Breast epithelium (tissue), 4 donors: ENCODE measurements around the gene HIVEP3. TPM values are rescaled to one million over a fixed set of nuclear protein-coding genes. Genes with fewer than 3 reads are reported as not detected.

Experiments used
- DNase-seq, 2 donors: peaks; one replicate each; pipeline ENCODE4 v3.0.0-alpha.2; 2019; ENCODE audit warnings: low spot score in 2 of 2
- H3K27ac ChIP-seq, 2 donors: fragments of 200-600 bp; sonication (generic) in 1 of 2; one replicate each; pipeline ENCODE4 v1.5.1; 2016 to 2019; ENCODE audit warnings: mild to moderate bottlenecking in 1 of 2
- H3K27me3 ChIP-seq, 2 donors: fragments of 200-600 bp; sonication (generic) in 1 of 2; one replicate each; pipeline versions ENCODE4 v1.5.1 to v1.6.0; 2017 to 2019; ENCODE audit warnings: control low read depth in 1 of 2, mild to moderate bottlenecking in 1 of 2
- H3K36me3 ChIP-seq: fragments of 200-600 bp; one replicate; pipeline ENCODE4 v1.5.1; 2019
- H3K4me1 ChIP-seq, 2 donors: fragments of 200-600 bp; sonication (generic); one replicate each; pipeline ENCODE4 v1.5.1; 2016 to 2019; ENCODE audit warnings: control low read depth in 1 of 2
- H3K4me3 ChIP-seq, 3 donors: fragments of 200-600 bp; sonication (generic); 1 replicate in 2 of 3; 2 replicates in 1 of 3; pipeline ENCODE4 v1.5.1; 2016 to 2019; ENCODE audit warnings: mild to moderate bottlenecking in 3 of 3, moderate library complexity in 2 of 3
- H3K9me3 ChIP-seq, 2 donors: fragments of 200-600 bp; sonication (generic) in 1 of 2; one replicate each; pipeline ENCODE4 v1.5.1; 2016 to 2019; ENCODE audit warnings: control low read depth in 1 of 2
- CTCF ChIP-seq, 3 donors: fragments of 450-650 bp; IDR thresholded peaks; one replicate each; pipeline ENCODE4 v1.5.1; 2016 to 2017; ENCODE audit warnings: antibody characterized with exemption in 3 of 3, mild to moderate bottlenecking in 3 of 3, moderate library complexity in 3 of 3
- POLR2A ChIP-seq: fragments of 450-650 bp; IDR thresholded peaks from one replicate; pipeline ENCODE4 v1.6.1; 2016; ENCODE audit warnings: antibody characterized with exemption, mild to moderate bottlenecking, moderate library complexity
- POLR2AphosphoS5 ChIP-seq, 3 donors: sonication (generic); formaldehyde crosslinking; IDR thresholded peaks; one replicate each; pipeline ENCODE4 v1.6.1; 2017; ENCODE audit warnings: antibody characterized with exemption in 3 of 3
- intact Hi-C: fragments of 100-400 bp; cut with DNase I; formaldehyde crosslinking; loops from one replicate; pipeline ENCODE4 v1.15.1; 2023; ENCODE audit warnings: low total_unique reads
- total RNA-seq, 3 donors: library from RNA; depleted of rRNA; stranded (reverse); fragments of >200 nt; gene quantifications; one replicate each; pipeline ENCODE4 v1.1.0, GENCODE V29; 2016

HIVEP3 gene
- total RNA-seq, 3 donors from 2014 or later, result 3.5 to 13.5 (median 9.2) TPM

- Histone ChIP-seq H3K4me3 (peak overlapping the region in 1 of 3 donors; percentile 7), H3K4me1 (peaks cover 5 to 36% of the 10 kb centered on the region in 2 donors), H3K9me3 (no peaks in the 10 kb centered on the region), H3K36me3 (no peaks in the 10 kb centered on the region), H3K27me3 (no peaks in the 10 kb centered on the region), H3K27ac (no peak overlapping the region)
- intact Hi-C loops, result no loop called here
- TF ChIP-seq POLR2AphosphoS5 (IDR thresholded peaks at IDR 0.05) (no peak), POLR2A (no peak), CTCF (IDR thresholded peaks at IDR 0.05) (no peak)
- DNase-seq, result no peak
These were observed 431.3 kb downstream of the HIVEP3 start for GRCh38 chr1:41487126-41488039.

- Histone ChIP-seq H3K4me3 (peak overlapping the region in 1 of 3 donors; percentile 7), H3K36me3 (no peaks in the 10 kb centered on the region), H3K4me1 (peaks cover 9 to 39% of the 10 kb centered on the region in 2 donors), H3K27me3 (no peaks in the 10 kb centered on the region), H3K9me3 (no peaks in the 10 kb centered on the region), H3K27ac (no peak overlapping the region)
- TF ChIP-seq POLR2A, result no peak
- TF ChIP-seq CTCF (IDR thresholded peaks at IDR 0.05), result no peak
- TF ChIP-seq POLR2AphosphoS5 (IDR thresholded peaks at IDR 0.05), result no peak
- DNase-seq, result no peak
- intact Hi-C loops, result no loop called here
These were observed 432.2 kb downstream of the HIVEP3 start for GRCh38 chr1:41486371-41487125.

- intact Hi-C loops, result no loop called here
- DNase-seq, result no peak
- Histone ChIP-seq H3K27me3 (no peaks in the 10 kb centered on the region), H3K4me1 (peaks cover 9 to 39% of the 10 kb centered on the region in 2 donors), H3K27ac (no peak overlapping the region), H3K36me3 (no peaks in the 10 kb centered on the region), H3K9me3 (no peaks in the 10 kb centered on the region), H3K4me3 (no peak overlapping the region)
- TF ChIP-seq POLR2AphosphoS5 (IDR thresholded peaks at IDR 0.05), result no peak
- no peak for TF ChIP-seq CTCF (IDR thresholded peaks at IDR 0.05)
- no peak for TF ChIP-seq POLR2A
These were observed 432.7 kb downstream of the HIVEP3 start for GRCh38 chr1:41486053-41486370.

- intact Hi-C loops, result no loop called here
- TF ChIP-seq POLR2A, result no peak
- no peak for TF ChIP-seq POLR2AphosphoS5 (IDR thresholded peaks at IDR 0.05)
- no peak for TF ChIP-seq CTCF (IDR thresholded peaks at IDR 0.05)
- Histone ChIP-seq H3K27me3 (no peaks in the 10 kb centered on the region), H3K4me1 (peaks cover 9 to 39% of the 10 kb centered on the region in 2 donors), H3K4me3 (no peak overlapping the region), H3K9me3 (no peaks in the 10 kb centered on the region), H3K27ac (no peak overlapping the region), H3K36me3 (no peaks in the 10 kb centered on the region)
- DNase-seq, result no peak
These were observed 433.1 kb downstream of the HIVEP3 start for GRCh38 chr1:41485605-41486004.
